ENCODE data around the gene ADCY9. TPM values are rescaled to one million over a fixed set of nuclear protein-coding genes. Genes with fewer than 3 reads are reported as not detected.
"Not testable (repeated sequence)": the region's sequence is repeated elsewhere in the genome, so short reads cannot be mapped to it uniquely, and the experiment has no call there.

The ADCY9 gene
- polyA plus RNA-seq, 2 of the 4 experiments (the other 2 are of a cell fraction): 6.2 to 7.6 TPM

- CTCF ChIA-PET: interaction anchor here (1.3 to 10.0 kb wide), 3 partner anchors 11 to 291 kb away, joined by 3 to 47 read pairs (median 6); no protein-coding TSS in a partner anchor
- DNase-seq (ENCODE audit: low read depth in 1 of 2, low spot score in 1 of 2) (no peak), FAIRE-seq (no peak), ATAC-seq (no peak)
- no peak for TF ChIP-seq KDM1A (IDR thresholded peaks at IDR 0.05; ENCODE audit: low read depth)
- TF ChIP-seq NFE2L2 (conservative IDR thresholded peaks at IDR 0.05; ENCODE audit: low read length): no peak
- TF ChIP-seq RAD21 (conservative IDR thresholded peaks at IDR 0.05 in 1 of 2, IDR thresholded peaks at IDR 0.05 in 1 of 2): no peak
- no peak for TF ChIP-seq SMC3 (IDR thresholded peaks at IDR 0.05)
- TF ChIP-seq HDAC2 (IDR thresholded peaks at IDR 0.05): no peak
- no peak for TF ChIP-seq HES2 (IDR thresholded peaks at IDR 0.05)
- no peak for TF ChIP-seq FOSL2 (IDR thresholded peaks at IDR 0.05)
- TF ChIP-seq FOSL2 (CRISPR knock-in tag; IDR thresholded peaks at IDR 0.05): no peak
- TF ChIP-seq SREBF2 (IDR thresholded peaks at IDR 0.05): no peak
- TF ChIP-seq EP300 (IDR thresholded peaks at IDR 0.05): no peak
- TF ChIP-seq USF2 (IDR thresholded peaks at IDR 0.05): no peak
- H3K4me3 ChIP-seq: no peak overlapping the region
- no peaks in the 10 kb centered on the region for H3K9me3 ChIP-seq
- WGBS (ENCODE audit: missing lambda C conversion rate): 79% methylated on average over 16 of the region's 17 CpGs
- no peak overlapping the region for H3K27ac ChIP-seq
- POLR2A ChIA-PET: no interaction called here
- peaks cover 5% of the 10 kb centered on the region for H3K4me1 ChIP-seq
- no peak overlapping the region for H3K4me2 ChIP-seq
These were observed 153.0 kb downstream of the ADCY9 start for GRCh38 chr16:3963203-3963602.

GRCh38 chr16:3961449-3961849 lies 154.8 kb downstream of the ADCY9 start:
- no peak for FAIRE-seq
- DNase-seq (ENCODE audit: low read depth in 1 of 2, low spot score in 1 of 2): peak; percentile 36 to 41
- ATAC-seq: peak; percentile 60 to 72; a peak in 4 of 6 replicates
- TF ChIP-seq CEBPB (IDR thresholded peaks at IDR 0.05) (no peak), REST (IDR thresholded peaks at IDR 0.05) (no peak)
- ChIA-PET CTCF (interaction anchor here (0.6 to 4.3 kb wide), 7 partner anchors 9 to 292 kb away, joined by 3 to 30 read pairs (median 4); no protein-coding TSS in a partner anchor), POLR2A (no interaction called here)
- no peaks in the 10 kb centered on the region for H3K9me3 ChIP-seq
- peaks cover 5% of the 10 kb centered on the region for H3K4me1 ChIP-seq
- H3K4me3 ChIP-seq: peak overlapping the region; percentile 38
- H3K4me2 ChIP-seq: peak overlapping the region; percentile 78
- 70% methylated on average over 11 of the region's 11 CpGs for WGBS (ENCODE audit: missing lambda C conversion rate)
- peak overlapping the region; percentile 65 to 82 for H3K27ac ChIP-seq

- H3K4me1 ChIP-seq: not testable (repeated sequence)
- ATAC-seq: peak in 1 of 2 experiments; percentile 52; a peak in 3 of 6 replicates
- 38% methylated on average over 14 of the region's 14 CpGs for WGBS (ENCODE audit: missing lambda C conversion rate)
These were observed 156.2 kb downstream of the ADCY9 start for GRCh38 chr16:3959926-3960590.

GRCh38 chr16:3959148-3959547 lies 157.1 kb downstream of the ADCY9 start:
- DNase-seq (ENCODE audit: low read depth in 1 of 2, low spot score in 1 of 2) (peak in 1 of 2 experiments; percentile 49), FAIRE-seq (no peak), ATAC-seq (no peak; a peak in 1 of 6 replicates)
- Histone ChIP-seq H3K27ac (no peak overlapping the region), H3K4me3 (no peak overlapping the region), H3K4me2 (no peak overlapping the region), H3K9me3 (no peaks in the 10 kb centered on the region), H3K4me1 (peaks cover 5% of the 10 kb centered on the region)
- POLR2A ChIA-PET: no interaction called here
- 53% methylated on average over 3 of the region's 3 CpGs for WGBS (ENCODE audit: missing lambda C conversion rate)
- CTCF ChIA-PET: interaction anchor here (0.7 to 4.3 kb wide), 3 partner anchors 19 to 155 kb away, joined by 5 to 30 read pairs (median 19); no protein-coding TSS in a partner anchor
- TF ChIP-seq ATOH8 (CRISPR knock-in tag; IDR thresholded peaks at IDR 0.05; ENCODE audit: low read depth) (no peak), ZFP36 (IDR thresholded peaks at IDR 0.05; ENCODE audit: borderline replicate concordance, partially characterized antibody) (no peak), EHMT2 (IDR thresholded peaks at IDR 0.05; ENCODE audit: low read depth) (no peak), CBX8 (IDR thresholded peaks at IDR 0.05) (no peak), ZSCAN20 (CRISPR knock-in tag; IDR thresholded peaks at IDR 0.05) (no peak), CTCF (IDR thresholded peaks at IDR 0.05) (no peak), HOXB5 (CRISPR knock-in tag; IDR thresholded peaks at IDR 0.05) (no peak), TP53 (CRISPR knock-in tag; IDR thresholded peaks at IDR 0.05) (no peak), PHF8 (IDR thresholded peaks at IDR 0.05; ENCODE audit: borderline replicate concordance, low read depth) (no peak), HOXB13 (CRISPR knock-in tag; IDR thresholded peaks at IDR 0.05; ENCODE audit: low read depth) (no peak)

More at GRCh38 chr16:3959926-3960590, 156.2 kb downstream of the ADCY9 start:
- FAIRE-seq; H3K9me3 ChIP-seq; POLR2A ChIA-PET; DNase-seq (ENCODE audit: low read depth in 1 of 2, low spot score in 1 of 2): not testable (repeated sequence)
- peak overlapping the region; percentile 38 for H3K4me3 ChIP-seq
- CTCF ChIA-PET: interaction anchor here (1.6 to 4.3 kb wide), 4 partner anchors 17 to 294 kb away, joined by 3 to 30 read pairs (median 13); no protein-coding TSS in a partner anchor
- peak overlapping the region; percentile 65 to 82 for H3K27ac ChIP-seq
- peak overlapping the region; percentile 78 for H3K4me2 ChIP-seq

Data from A549 (cell line).